Measurements from ENCODE around the gene FABP6. TPM values are rescaled to one million over a fixed set of nuclear protein-coding genes. Genes with fewer than 3 reads are reported as not detected.

The FABP6 gene
- total and polyA plus RNA-seq, 9 of the 15 experiments (the other 6 are each of a cell fraction or from before 2014, with no cell fraction given): 0.11 to 0.33 (median 0.21) TPM; not detected in 4

- ChIA-PET CTCF (ENCODE audit: low intra/inter-chr PET ratio) (no interaction called here), POLR2A (interaction anchor here (1.0 to 2.4 kb wide), 3 partner anchors 9 to 204 kb away, joined by 3 to 13 read pairs (median 3); no protein-coding TSS in a partner anchor)
- peak overlapping the region; percentile 38 for H3K4me3 ChIP-seq
- peak overlapping the region; percentile 57 to 89; a peak in 3 of 4 replicates for H3K9ac ChIP-seq (ENCODE audit: insufficient read depth in 1 of 2, low read depth in 2 of 2, low read length in 2 of 2)
- H3K36me3 ChIP-seq (ENCODE audit: control insufficient read depth, insufficient read depth, low read length): no peaks in the 10 kb centered on the region
- ATAC-seq: peak; percentile 89
- DNase-seq (ENCODE audit: extremely low read depth in 1 of 4, low spot score in 3 of 4): peak; percentile 68 to 69 (median 69)
- H3K27ac ChIP-seq (ENCODE audit: extremely low read depth, low read depth, low read length): peak overlapping the region; percentile 38; the same call in 1 of the 3 replicates
- intact Hi-C loops (cut with micrococcal nuclease) (no loop called here), in situ Hi-C loops (cut with MboI) (no loop called here)
- H3K9me3 ChIP-seq (replicated peaks; ENCODE audit: control insufficient read depth, insufficient read depth, low read depth, low read length): peaks cover 3% of the 10 kb centered on the region; the same call in 1 of the 2 replicates
- no peaks in the 10 kb centered on the region for H3K27me3 ChIP-seq (ENCODE audit: control insufficient read depth in 2 of 2, insufficient read depth in 2 of 2, low read length in 2 of 2)
- peaks cover 0 to 13% of the 10 kb centered on the region in 2 experiments; a peak in 3 of 5 replicates for H3K4me1 ChIP-seq (replicated peaks in 1 of 2; ENCODE audit: control insufficient read depth in 2 of 2, insufficient read depth in 2 of 2, low read length in 2 of 2)
- WGBS (ENCODE audit: insufficient coverage, low coverage, missing lambda C conversion rate): 1% methylated on average over 21 of the region's 40 CpGs
- no peaks in the 10 kb centered on the region for H3K79me2 ChIP-seq (ENCODE audit: control insufficient read depth, insufficient read depth, low read length)
- peak overlapping the region; percentile 59 for H3K4me2 ChIP-seq (ENCODE audit: insufficient read depth, low read length)
- FAIRE-seq: peak; percentile 90
- no peaks in the 10 kb centered on the region for H4K20me1 ChIP-seq (replicated peaks; ENCODE audit: control insufficient read depth, insufficient read depth, low read length)
- BruUV-seq (replicated peaks): no TSS peak
- H2AFZ ChIP-seq (ENCODE audit: low read depth, low read length): peak overlapping the region; percentile 85
- no peaks in the 10 kb centered on the region for H3K9me1 ChIP-seq (ENCODE audit: control insufficient read depth, insufficient read depth, low read length)
- TF ChIP-seq TCF3 (CRISPR knock-in tag; IDR thresholded peaks at IDR 0.05): no peak
- TF ChIP-seq RBM15 (IDR thresholded peaks at IDR 0.05; ENCODE audit: insufficient read depth, low read length): no peak
- TF ChIP-seq JUN (IDR thresholded peaks at IDR 0.05; ENCODE audit: borderline replicate concordance, low read depth, low read length): no peak
- TF ChIP-seq JUN (CRISPR knock-in tag; IDR thresholded peaks at IDR 0.05; ENCODE audit: borderline replicate concordance): no peak
- peak; percentile 49; the same call in 1 of the 2 replicates for TF ChIP-seq PHF8 (IDR thresholded peaks at IDR 0.05; ENCODE audit: borderline replicate concordance, low read length)
- TF ChIP-seq ZNF707 (CRISPR knock-in tag; conservative IDR thresholded peaks at IDR 0.05): no peak
- TF ChIP-seq L3MBTL2 (IDR thresholded peaks at IDR 0.05): peak; percentile 78
- TF ChIP-seq IRF9 (tag; IDR thresholded peaks at IDR 0.05): no peak
- TF ChIP-seq HDGF (IDR thresholded peaks at IDR 0.05): 0 out of 2 replicates have a peak, but pooled peaks have one; percentile 73
- 0 out of 4 replicates have a peak, but pooled peaks of 1 of the 2 experiments have one; percentile 9 for TF ChIP-seq TRIM24 (IDR thresholded peaks at IDR 0.05)
- TF ChIP-seq KDM1A (IDR thresholded peaks at IDR 0.05): peak; percentile 88 to 94
- peak; percentile 87 for TF ChIP-seq CHD4 (IDR thresholded peaks at IDR 0.05; ENCODE audit: insufficient read depth, insufficient replicate concordance, low read depth, low read length, poor library complexity, severe bottlenecking)
- TF ChIP-seq ZBTB33 (CRISPR knock-in tag; IDR thresholded peaks at IDR 0.05): 0 out of 2 replicates have a peak, but pooled peaks have one; percentile 19
- TF ChIP-seq POLR2G (IDR thresholded peaks at IDR 0.05; ENCODE audit: low read depth, low read length): peak; percentile 72
- TF ChIP-seq ESRRA (IDR thresholded peaks at IDR 0.05; ENCODE audit: borderline replicate concordance, low read depth): 0 out of 2 replicates have a peak, but pooled peaks have one; percentile 10
- TF ChIP-seq TBP (optimal IDR thresholded peaks at IDR 0.05; ENCODE audit: low read depth, low read length): peak; percentile 19
- TF ChIP-seq BRD9 (IDR thresholded peaks at IDR 0.05; ENCODE audit: low read depth, partially characterized antibody): peak; percentile 67
Measured at GRCh38 chr5:160188141-160189015, 40.9 kb upstream of the FABP6 start.

Measured in K562 (cell line).